Adipocyte (in vitro differentiated cells): Measurements from ENCODE around the gene RGS3.

Source experiments
- DNase-seq: peaks from one replicate; pipeline ENCODE4 v3.0.0-alpha.2; 2015; ENCODE audit warnings: low read depth
- H3K27me3 ChIP-seq: replicated peaks from 2 replicates; pipeline ENCODE4 v1.7.0; 2013; ENCODE audit warnings: mild to moderate bottlenecking, low read length, moderate library complexity; ENCODE audit not compliant: control insufficient read depth, insufficient read depth
- H3K36me3 ChIP-seq: 2 replicates; pipeline ENCODE4 v1.7.0; 2013; ENCODE audit warnings: low read length, mild to moderate bottlenecking, moderate library complexity; ENCODE audit not compliant: control insufficient read depth, insufficient read depth, severe bottlenecking
- H3K4me1 ChIP-seq: 2 replicates; pipeline ENCODE4 v1.7.0; 2013; ENCODE audit warnings: mild to moderate bottlenecking, low read length, moderate library complexity; ENCODE audit not compliant: control insufficient read depth, insufficient read depth
- H3K4me3 ChIP-seq: 2 replicates; pipeline ENCODE4 v1.7.0; 2013; ENCODE audit warnings: mild to moderate bottlenecking, low read length, moderate library complexity
- H3K9ac ChIP-seq: 2 replicates; pipeline ENCODE4 v1.7.0; 2013; ENCODE audit warnings: mild to moderate bottlenecking, low read length, moderate library complexity
- H3K9me3 ChIP-seq: 2 replicates; pipeline ENCODE4 v1.7.0; 2013; ENCODE audit warnings: mild to moderate bottlenecking, low read length, moderate library complexity; ENCODE audit not compliant: control insufficient read depth

RGS3 gene

GRCh38 chr9:113602126-113603047 is 138.9 kb downstream of the RGS3 start:
- no peaks in the 10 kb centered on the region for H3K9me3 ChIP-seq
- peak overlapping the region; percentile 35 for H3K9ac ChIP-seq
- H3K27me3 ChIP-seq: no peaks in the 10 kb centered on the region
- peaks cover 34% of the 10 kb centered on the region for H3K4me1 ChIP-seq
- H3K36me3 ChIP-seq: peaks cover 7% of the 10 kb centered on the region
- DNase-seq: peak; percentile 88
- no peak overlapping the region for H3K4me3 ChIP-seq

- H3K4me3 ChIP-seq: no peak overlapping the region
- no peak overlapping the region for H3K9ac ChIP-seq
- no peaks in the 10 kb centered on the region for H3K9me3 ChIP-seq
- peaks cover 33% of the 10 kb centered on the region for H3K4me1 ChIP-seq
- peaks cover under 1% of the 10 kb centered on the region for H3K36me3 ChIP-seq
- no peaks in the 10 kb centered on the region for H3K27me3 ChIP-seq
- no peak for DNase-seq
Measured at GRCh38 chr9:113603048-113603375, 139.5 kb downstream of the RGS3 start.

GRCh38 chr9:113603773-113604172 is 140.2 kb downstream of the RGS3 start:
- no peaks in the 10 kb centered on the region for H3K27me3 ChIP-seq
- H3K4me1 ChIP-seq: peaks cover 26% of the 10 kb centered on the region
- DNase-seq: no peak
- H3K36me3 ChIP-seq: no peaks in the 10 kb centered on the region
- H3K4me3 ChIP-seq: no peak overlapping the region
- no peaks in the 10 kb centered on the region for H3K9me3 ChIP-seq
- H3K9ac ChIP-seq: no peak overlapping the region

GRCh38 chr9:113604393-113604792 is 140.9 kb downstream of the RGS3 start:
- Histone ChIP-seq H3K4me1 (peaks cover 22% of the 10 kb centered on the region), H3K9me3 (no peaks in the 10 kb centered on the region), H3K4me3 (no peak overlapping the region), H3K27me3 (no peaks in the 10 kb centered on the region), H3K36me3 (no peaks in the 10 kb centered on the region), H3K9ac (no peak overlapping the region)
- no peak for DNase-seq

GRCh38 chr9:113606510-113606909 is 143.0 kb downstream of the RGS3 start:
- Histone ChIP-seq H3K27me3 (no peaks in the 10 kb centered on the region), H3K4me1 (peaks cover 19% of the 10 kb centered on the region), H3K4me3 (no peak overlapping the region), H3K9ac (no peak overlapping the region), H3K36me3 (no peaks in the 10 kb centered on the region), H3K9me3 (no peaks in the 10 kb centered on the region)
- DNase-seq: no peak

- DNase-seq: no peak
- Histone ChIP-seq H3K36me3 (no peaks in the 10 kb centered on the region), H3K9ac (no peak overlapping the region), H3K9me3 (no peaks in the 10 kb centered on the region), H3K4me3 (no peak overlapping the region), H3K4me1 (peaks cover 8% of the 10 kb centered on the region), H3K27me3 (no peaks in the 10 kb centered on the region)
Measured at GRCh38 chr9:113608082-113608685, 144.7 kb downstream of the RGS3 start.

GRCh38 chr9:113609562-113610318 is 146.2 kb downstream of the RGS3 start:
- H3K27me3 ChIP-seq: no peaks in the 10 kb centered on the region
- no peak for DNase-seq
- no peak overlapping the region for H3K9ac ChIP-seq
- H3K36me3 ChIP-seq: no peaks in the 10 kb centered on the region
- peaks cover 17% of the 10 kb centered on the region for H3K4me1 ChIP-seq
- H3K9me3 ChIP-seq: no peaks in the 10 kb centered on the region
- no peak overlapping the region for H3K4me3 ChIP-seq

- Histone ChIP-seq H3K9me3 (no peaks in the 10 kb centered on the region), H3K27me3 (no peaks in the 10 kb centered on the region), H3K4me3 (no peak overlapping the region), H3K9ac (no peak overlapping the region), H3K36me3 (no peaks in the 10 kb centered on the region), H3K4me1 (peaks cover 36% of the 10 kb centered on the region)
- no peak for DNase-seq
Measured at GRCh38 chr9:113611461-113612215, 148.1 kb downstream of the RGS3 start.

- Histone ChIP-seq H3K9ac (no peak overlapping the region), H3K9me3 (no peaks in the 10 kb centered on the region), H3K27me3 (no peaks in the 10 kb centered on the region), H3K4me1 (peaks cover 36% of the 10 kb centered on the region), H3K36me3 (no peaks in the 10 kb centered on the region), H3K4me3 (no peak overlapping the region)
- no peak for DNase-seq
Measured at GRCh38 chr9:113612216-113612747, 148.8 kb downstream of the RGS3 start.

GRCh38 chr9:113612828-113613227 is 149.3 kb downstream of the RGS3 start:
- DNase-seq: no peak
- no peaks in the 10 kb centered on the region for H3K9me3 ChIP-seq
- no peak overlapping the region for H3K4me3 ChIP-seq

More at GRCh38 chr9:113612828-113613227, 149.3 kb downstream of the RGS3 start:
- peaks cover 36% of the 10 kb centered on the region for H3K4me1 ChIP-seq
- H3K36me3 ChIP-seq: no peaks in the 10 kb centered on the region
- H3K27me3 ChIP-seq: no peaks in the 10 kb centered on the region
- H3K9ac ChIP-seq: no peak overlapping the region
